Measurements from ENCODE around the gene TUFT1.
A peak's percentile ranks its signal among the peaks of the same experiment; 100 is the strongest.
"Not testable (repeated sequence)": the region's sequence is repeated elsewhere in the genome, so short reads cannot be mapped to it uniquely, and the experiment has no call there.

TUFT1 gene

GRCh38 chr1:151596166-151596953 is 56.3 kb downstream of the TUFT1 start:
- DNase-seq (ENCODE audit: low read depth in 1 of 2, low spot score in 1 of 2), result no peak
- Histone ChIP-seq H3K27me3 (ENCODE audit: insufficient read depth, poor library complexity, severe bottlenecking) (no peaks in the 10 kb centered on the region), H3K27ac (replicated peaks) (no peak overlapping the region), H3K4me3 (replicated peaks; ENCODE audit: insufficient read depth, low read length) (no peak overlapping the region)
- no peak for TF ChIP-seq GABPA (IDR thresholded peaks at IDR 0.05; ENCODE audit: low read depth)
- TF ChIP-seq SPI1 (IDR thresholded peaks at IDR 0.05; ENCODE audit: borderline replicate concordance, low read depth), result no peak
- TF ChIP-seq POLR2AphosphoS5 (IDR thresholded peaks at IDR 0.05; ENCODE audit: low read depth), result no peak
- TF ChIP-seq REST (IDR thresholded peaks at IDR 0.05; ENCODE audit: insufficient replicate concordance, low read depth), result no peak
- TF ChIP-seq, protein P1, sequence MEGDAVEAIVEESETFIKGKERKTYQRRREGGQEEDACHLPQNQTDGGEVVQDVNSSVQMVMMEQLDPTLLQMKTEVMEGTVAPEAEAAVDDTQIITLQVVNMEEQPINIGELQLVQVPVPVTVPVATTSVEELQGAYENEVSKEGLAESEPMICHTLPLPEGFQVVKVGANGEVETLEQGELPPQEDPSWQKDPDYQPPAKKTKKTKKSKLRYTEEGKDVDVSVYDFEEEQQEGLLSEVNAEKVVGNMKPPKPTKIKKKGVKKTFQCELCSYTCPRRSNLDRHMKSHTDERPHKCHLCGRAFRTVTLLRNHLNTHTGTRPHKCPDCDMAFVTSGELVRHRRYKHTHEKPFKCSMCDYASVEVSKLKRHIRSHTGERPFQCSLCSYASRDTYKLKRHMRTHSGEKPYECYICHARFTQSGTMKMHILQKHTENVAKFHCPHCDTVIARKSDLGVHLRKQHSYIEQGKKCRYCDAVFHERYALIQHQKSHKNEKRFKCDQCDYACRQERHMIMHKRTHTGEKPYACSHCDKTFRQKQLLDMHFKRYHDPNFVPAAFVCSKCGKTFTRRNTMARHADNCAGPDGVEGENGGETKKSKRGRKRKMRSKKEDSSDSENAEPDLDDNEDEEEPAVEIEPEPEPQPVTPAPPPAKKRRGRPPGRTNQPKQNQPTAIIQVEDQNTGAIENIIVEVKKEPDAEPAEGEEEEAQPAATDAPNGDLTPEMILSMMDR (IDR thresholded peaks at IDR 0.05; ENCODE audit: insufficient read depth, low read length), result no peak

- H3K27me3 ChIP-seq (ENCODE audit: insufficient read depth, poor library complexity, severe bottlenecking); H3K27ac ChIP-seq (replicated peaks); H3K4me3 ChIP-seq (replicated peaks; ENCODE audit: insufficient read depth, low read length); DNase-seq (ENCODE audit: low read depth in 1 of 2, low spot score in 1 of 2): not testable (repeated sequence)
Measured at GRCh38 chr1:151602550-151602949, 62.4 kb downstream of the TUFT1 start.

GRCh38 chr1:151604291-151604690 is 64.2 kb downstream of the TUFT1 start:
- no peaks in the 10 kb centered on the region for H3K27me3 ChIP-seq (ENCODE audit: insufficient read depth, poor library complexity, severe bottlenecking)
- no peak overlapping the region for H3K27ac ChIP-seq (replicated peaks)
- TF ChIP-seq SPI1 (IDR thresholded peaks at IDR 0.05; ENCODE audit: borderline replicate concordance, low read depth) (no peak), POLR2AphosphoS5 (IDR thresholded peaks at IDR 0.05; ENCODE audit: low read depth) (no peak), GABPA (IDR thresholded peaks at IDR 0.05; ENCODE audit: low read depth) (no peak), REST (IDR thresholded peaks at IDR 0.05; ENCODE audit: insufficient replicate concordance, low read depth) (no peak)
- TF ChIP-seq, protein P1 (IDR thresholded peaks at IDR 0.05; ENCODE audit: insufficient read depth, low read length), result no peak
- H3K4me3 ChIP-seq (replicated peaks; ENCODE audit: insufficient read depth, low read length), result no peak overlapping the region
- DNase-seq (ENCODE audit: low read depth in 1 of 2, low spot score in 1 of 2), result no peak

- H3K27ac ChIP-seq (replicated peaks), result 0 out of 2 replicates have a peak overlapping the region, but pooled peaks have one; percentile 25
- TF ChIP-seq SPI1 (IDR thresholded peaks at IDR 0.05; ENCODE audit: borderline replicate concordance, low read depth), result no peak
- no peak for TF ChIP-seq REST (IDR thresholded peaks at IDR 0.05; ENCODE audit: insufficient replicate concordance, low read depth)
- no peak for TF ChIP-seq POLR2AphosphoS5 (IDR thresholded peaks at IDR 0.05; ENCODE audit: low read depth)
- TF ChIP-seq GABPA (IDR thresholded peaks at IDR 0.05; ENCODE audit: low read depth), result no peak
- TF ChIP-seq, protein P1 (IDR thresholded peaks at IDR 0.05; ENCODE audit: insufficient read depth, low read length), result no peak
- H3K27me3 ChIP-seq (ENCODE audit: insufficient read depth, poor library complexity, severe bottlenecking), result no peaks in the 10 kb centered on the region
- peak; percentile 26 to 43 for DNase-seq (ENCODE audit: low read depth in 1 of 2, low spot score in 1 of 2)
- no peak overlapping the region for H3K4me3 ChIP-seq (replicated peaks; ENCODE audit: insufficient read depth, low read length)
Measured at GRCh38 chr1:151606384-151606783, 66.3 kb downstream of the TUFT1 start.

Data from HL-60 (cell line).